HS-5 (cell line): ENCODE measurements around the gene CD74.
A peak's percentile ranks its signal among the peaks of the same experiment; 100 is the strongest.

Experiments
- DNase-seq: peaks from one replicate; pipeline ENCODE4 v3.0.0-alpha.2; 2012; ENCODE audit warnings: low read depth

Gene CD74

DNA sequence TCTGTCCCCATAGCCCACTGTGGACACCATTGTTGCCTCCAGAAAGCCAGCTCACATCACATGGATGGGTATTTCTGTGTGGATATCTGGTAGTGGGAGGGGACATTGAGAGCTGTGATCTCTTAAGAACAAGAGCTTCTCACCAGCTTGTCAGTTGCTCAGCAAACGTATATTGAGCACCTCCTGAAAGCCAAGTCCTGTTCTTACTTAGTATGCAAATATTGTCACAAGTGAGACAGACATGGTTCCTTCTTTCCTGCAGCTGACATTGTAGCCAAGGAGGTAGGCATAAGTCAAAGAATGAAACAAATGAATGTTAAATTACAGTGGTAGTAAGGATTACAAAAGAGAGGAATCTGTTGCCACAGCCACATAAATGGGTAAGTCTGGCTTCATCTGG is 51.4 kb downstream of the CD74 start:
- DNase-seq, result no peak

DNA sequence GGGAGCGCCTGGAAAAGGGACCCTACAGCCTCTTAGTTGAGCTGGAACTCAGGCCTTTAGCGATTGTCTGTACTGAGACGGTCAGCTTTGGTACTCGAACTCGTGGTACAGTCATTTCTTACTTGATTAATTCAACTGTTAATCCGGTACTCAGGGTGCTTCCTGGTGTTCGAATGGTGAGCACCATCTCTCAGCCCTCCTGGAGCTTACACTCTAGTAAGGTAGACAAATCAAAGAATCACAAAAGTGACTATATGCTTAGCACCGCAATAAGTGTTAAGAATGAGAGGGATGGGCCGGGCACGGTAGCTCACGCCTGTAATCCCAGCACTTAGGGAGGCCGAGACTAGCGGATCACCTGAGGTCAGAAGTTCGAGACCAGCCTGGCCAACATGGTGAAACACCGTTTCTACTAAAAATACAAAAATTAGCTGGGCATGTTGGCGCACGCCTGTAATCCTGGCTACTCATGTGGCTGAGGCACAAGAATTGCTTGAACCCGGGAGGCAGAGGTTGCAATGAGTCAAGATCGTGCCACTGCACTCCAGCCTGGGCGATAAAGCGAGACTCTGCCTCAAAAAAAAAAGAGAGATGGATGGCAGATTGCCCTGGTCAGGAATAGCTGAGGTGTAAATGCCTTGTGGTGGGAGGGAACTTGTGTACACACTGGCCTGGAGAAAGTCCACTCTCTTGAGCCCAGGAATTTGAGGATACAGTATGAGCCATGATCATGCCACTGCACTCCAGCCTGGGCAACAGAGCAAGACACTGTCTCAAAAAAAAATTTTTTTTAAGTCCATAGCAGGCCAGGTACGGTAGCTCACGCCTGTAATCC is 54.2 kb downstream of the CD74 start:
- no peak for DNase-seq

DNA sequence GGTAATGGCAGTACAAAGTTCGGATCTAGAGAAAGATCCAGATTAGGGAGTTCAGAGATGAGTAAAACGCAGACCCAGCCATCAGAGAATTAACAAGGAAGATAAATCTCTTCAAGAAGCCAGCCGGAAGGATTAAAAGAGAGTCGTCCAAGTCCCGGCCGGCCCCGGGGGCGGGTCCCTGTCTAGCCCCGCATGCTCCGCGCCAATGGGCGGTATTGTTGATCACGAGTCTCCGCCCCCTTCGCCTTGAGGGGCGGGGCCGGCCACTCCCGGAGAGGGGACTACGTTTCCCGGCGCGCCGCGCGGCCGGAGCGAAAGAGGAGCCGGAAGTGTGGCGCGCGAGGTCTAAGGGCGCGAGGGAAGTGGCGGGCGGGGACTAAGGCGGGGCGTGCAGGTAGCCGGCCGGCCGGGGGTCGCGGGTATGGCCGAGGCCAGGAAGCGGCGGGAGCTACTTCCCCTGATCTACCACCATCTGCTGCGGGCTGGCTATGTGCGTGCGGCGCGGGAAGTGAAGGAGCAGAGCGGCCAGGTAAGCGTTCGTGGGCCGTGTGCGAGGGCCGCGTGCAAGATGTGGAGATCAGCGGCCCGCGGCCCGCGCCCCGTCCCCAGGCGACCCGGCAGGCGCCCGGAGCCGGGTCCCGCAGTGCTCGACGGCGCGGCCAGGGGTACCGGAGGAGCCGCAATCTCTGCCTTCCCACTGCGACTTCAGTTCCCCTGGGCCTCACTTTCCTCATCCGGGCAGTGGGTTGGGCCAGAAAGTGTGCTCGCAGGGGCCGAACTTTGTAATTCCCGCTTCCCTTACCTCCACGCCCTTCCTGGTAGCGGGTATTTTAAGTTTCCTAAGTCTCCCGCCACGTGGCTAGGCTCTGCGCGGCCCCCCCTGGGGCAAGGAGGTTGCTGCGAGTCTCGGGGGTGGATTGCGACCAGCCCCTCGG is 55.1 kb downstream of the CD74 start, which contains the start of gene TCOF1:
TCOF1 (plus strand) TSS at position 372 of the 935 bp plus-strand sequence; CDS start at position 422, 50 bp downstream.
- DNase-seq, result peak; percentile 77

DNA sequence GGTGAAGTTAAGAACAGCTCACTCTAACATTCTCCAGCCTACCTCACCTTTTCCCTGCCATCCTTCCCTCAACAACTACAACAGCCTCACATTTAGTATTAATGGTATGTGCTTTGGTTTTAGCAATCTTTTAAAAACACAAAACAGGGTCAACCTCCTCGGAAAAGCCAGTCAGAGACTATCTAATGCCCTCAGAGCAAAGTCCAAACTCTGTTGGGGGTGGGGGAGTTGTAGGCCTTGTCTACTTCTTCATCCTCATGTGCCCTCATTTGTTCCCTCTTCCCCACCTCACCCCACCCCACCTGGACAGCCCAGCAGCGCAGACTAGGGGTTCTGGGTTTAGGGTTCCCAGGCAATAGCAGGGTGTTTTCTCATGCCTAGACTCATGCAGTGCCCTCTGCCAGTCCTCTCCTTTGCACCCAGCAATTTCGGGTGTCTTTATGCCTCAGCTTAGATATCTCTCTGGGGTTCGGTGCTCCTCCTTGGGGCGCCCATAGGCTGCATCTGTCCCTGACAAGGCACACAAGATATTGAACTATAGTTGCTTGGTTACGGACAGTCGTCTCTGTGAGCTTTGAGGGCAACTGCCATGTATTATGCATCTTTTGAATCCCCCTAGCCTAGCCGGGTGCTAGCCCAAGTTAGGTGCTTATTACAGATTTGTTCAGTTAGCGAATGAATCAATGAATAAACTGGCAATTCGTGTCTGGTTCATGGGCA is 56.0 kb downstream of the CD74 start:
- no peak for DNase-seq

DNA sequence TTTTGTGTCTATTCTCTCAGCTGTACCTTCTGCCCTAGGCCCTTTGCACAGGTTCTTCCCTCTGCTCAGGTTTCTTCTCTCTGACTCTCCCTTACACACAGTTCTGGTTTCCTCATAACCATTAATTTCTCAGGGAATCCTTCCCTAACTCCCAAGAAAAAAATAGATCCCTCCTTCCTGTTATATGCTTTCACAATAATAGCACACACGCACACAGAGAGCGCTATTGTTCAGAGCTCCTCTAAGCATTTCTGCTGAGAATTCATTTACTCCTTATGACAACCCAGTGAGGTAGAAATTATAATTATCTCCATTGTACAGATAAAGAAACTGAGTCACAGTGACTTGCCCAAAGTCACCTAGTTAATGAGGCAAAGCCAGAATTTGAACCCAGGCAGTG is 56.9 kb downstream of the CD74 start:
- DNase-seq, result no peak

DNA sequence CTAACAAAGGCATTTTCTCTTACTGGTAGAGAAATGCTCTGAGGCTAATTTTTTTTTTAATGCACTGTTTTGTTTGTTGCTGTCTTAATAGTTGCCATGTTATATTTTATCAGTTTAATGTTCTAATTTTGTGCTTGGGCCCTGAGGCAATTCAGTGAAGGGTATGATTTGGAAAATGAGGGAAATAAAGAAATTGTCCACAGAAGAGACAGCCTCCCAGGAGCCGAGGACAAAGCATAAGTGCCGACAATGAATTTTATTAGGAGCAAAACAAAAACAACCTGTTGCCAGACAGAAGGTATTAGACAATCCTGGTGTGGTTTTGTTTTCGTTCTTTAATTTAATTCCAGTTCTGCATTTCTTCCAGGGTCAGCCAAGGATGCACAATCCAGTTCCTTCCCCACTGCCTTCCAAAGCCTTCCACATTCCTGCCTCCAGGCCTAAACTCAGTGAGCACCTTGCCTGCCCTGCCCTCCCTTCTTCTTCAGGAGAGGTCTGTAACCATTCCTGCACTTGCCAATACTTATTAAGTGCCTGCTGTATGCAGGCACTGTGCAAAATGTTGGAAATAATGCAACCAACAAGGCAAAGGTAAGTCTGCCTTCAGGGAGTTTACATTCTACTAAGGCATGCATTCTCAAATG is 59.6 kb downstream of the CD74 start:
- DNase-seq, result no peak

DNA sequence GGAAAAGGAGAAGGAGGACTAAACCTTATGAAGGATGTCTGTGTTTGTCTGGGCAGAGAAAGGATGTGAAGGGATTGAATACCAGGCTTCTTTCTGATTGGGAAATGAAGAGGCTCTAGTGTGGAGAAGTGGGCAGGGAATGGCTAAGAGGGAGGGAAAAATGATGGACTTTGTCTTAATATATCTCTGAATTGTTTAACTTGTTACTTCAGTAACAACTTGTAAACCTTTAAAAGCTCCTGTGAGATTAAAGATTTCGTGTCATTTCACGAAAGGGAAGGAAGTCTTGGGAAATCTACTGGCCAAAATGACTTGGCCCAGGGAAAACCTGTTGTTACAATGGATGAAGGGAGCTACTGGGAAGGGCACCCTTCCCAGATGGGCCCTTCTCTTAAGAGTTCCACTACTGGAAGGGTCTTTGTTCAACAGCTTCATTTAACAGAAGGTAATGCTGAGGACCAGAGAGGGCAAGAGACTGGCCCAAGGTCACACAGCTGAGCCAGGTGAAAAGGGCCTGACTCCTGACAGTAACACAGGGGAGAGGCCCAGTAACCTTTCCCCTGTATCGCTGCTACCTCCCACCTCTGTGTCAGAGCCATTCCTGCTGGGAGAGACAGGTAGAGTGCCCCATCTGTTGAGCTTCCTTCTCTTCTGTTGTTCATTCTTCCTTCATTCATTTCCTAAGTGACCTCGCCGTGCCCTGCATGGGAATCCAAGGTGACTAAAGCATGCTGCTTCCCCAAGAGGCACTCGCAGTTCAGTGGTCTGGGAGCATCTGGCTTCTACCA is 60.3 kb downstream of the CD74 start:
- DNase-seq, result no peak
